Cardiac fibroblast (primary cell): Measurements from ENCODE around the gene NDUFC1.
A peak's percentile ranks its signal among the peaks of the same experiment; 100 is the strongest.

Experiments used
- DNase-seq, 2 donors: peaks; one replicate each; pipeline versions ENCODE4 v3.0.0 to v3.0.0-alpha.2; 2010; ENCODE audit warnings: low read depth in 2 of 2
- H3K4me3 ChIP-seq, 2 donors: replicated peaks in 1 of 2; 1 replicate in 1 of 2; 2 replicates in 1 of 2; pipeline ENCODE4 v1.5.1; 2011; ENCODE audit warnings: low read depth in 2 of 2, low read length in 2 of 2, mild to moderate bottlenecking in 2 of 2, moderate library complexity in 1 of 2
- TF ChIP-seq, protein P1 (sequence below): IDR thresholded peaks from one replicate; pipeline ENCODE4 v1.5.1; 2011; ENCODE audit warnings: low read depth, mild to moderate bottlenecking, low read length, inconsistent platforms

NDUFC1 gene

GRCh38 chr4:139253046-139253445 lies 49.2 kb downstream of the NDUFC1 start:
- no peak overlapping the region for H3K4me3 ChIP-seq
- TF ChIP-seq, protein P1, sequence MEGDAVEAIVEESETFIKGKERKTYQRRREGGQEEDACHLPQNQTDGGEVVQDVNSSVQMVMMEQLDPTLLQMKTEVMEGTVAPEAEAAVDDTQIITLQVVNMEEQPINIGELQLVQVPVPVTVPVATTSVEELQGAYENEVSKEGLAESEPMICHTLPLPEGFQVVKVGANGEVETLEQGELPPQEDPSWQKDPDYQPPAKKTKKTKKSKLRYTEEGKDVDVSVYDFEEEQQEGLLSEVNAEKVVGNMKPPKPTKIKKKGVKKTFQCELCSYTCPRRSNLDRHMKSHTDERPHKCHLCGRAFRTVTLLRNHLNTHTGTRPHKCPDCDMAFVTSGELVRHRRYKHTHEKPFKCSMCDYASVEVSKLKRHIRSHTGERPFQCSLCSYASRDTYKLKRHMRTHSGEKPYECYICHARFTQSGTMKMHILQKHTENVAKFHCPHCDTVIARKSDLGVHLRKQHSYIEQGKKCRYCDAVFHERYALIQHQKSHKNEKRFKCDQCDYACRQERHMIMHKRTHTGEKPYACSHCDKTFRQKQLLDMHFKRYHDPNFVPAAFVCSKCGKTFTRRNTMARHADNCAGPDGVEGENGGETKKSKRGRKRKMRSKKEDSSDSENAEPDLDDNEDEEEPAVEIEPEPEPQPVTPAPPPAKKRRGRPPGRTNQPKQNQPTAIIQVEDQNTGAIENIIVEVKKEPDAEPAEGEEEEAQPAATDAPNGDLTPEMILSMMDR: no peak
- no peak for DNase-seq

GRCh38 chr4:139247700-139248238 lies 54.5 kb downstream of the NDUFC1 start:
- TF ChIP-seq, protein P1: no peak
- peak in 1 of 2 donors; percentile 15 for DNase-seq
- H3K4me3 ChIP-seq: no peak overlapping the region

DNA sequence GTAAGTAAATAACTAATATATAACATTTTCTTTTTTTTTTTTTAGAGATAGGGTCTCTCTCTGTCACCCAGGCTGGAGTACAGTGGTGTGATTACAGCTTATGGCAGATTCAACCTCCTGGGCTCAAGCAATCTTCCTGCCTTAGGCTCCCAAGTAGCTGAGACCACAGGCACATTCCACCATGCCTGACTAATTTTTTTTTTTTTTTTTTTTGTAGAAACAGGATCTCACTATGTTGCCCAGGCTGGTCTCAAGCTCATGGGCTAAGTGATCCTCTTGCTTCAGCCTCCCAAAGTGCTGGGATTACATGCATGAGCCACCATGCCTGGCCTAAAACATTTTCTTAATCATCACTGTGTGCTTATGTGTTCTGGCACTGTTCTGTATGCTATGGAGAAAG lies 55.0 kb downstream of the NDUFC1 start:
- DNase-seq: peak in 1 of 2 donors; percentile 56
- H3K4me3 ChIP-seq: no peak overlapping the region
- TF ChIP-seq, protein P1: no peak

DNA sequence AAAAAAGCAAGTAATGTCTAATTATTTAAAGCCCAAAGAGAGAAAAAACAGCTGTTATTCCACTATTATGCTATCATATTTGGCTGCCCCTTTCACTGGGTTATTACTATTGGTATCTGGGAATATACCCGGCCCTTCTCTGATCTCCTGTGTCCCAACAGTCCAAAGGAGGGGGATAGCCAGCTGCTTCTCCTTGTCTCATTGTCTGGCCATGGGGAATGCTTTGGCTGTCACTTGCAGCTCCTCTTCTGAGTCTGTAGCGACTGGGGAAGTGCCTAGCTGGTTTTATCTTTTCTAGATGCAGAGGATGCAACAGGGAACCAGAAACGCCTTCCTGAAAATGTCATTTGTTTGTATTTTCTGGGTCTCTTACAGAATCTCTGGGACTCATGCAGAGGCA lies 56.1 kb downstream of the NDUFC1 start:
- H3K4me3 ChIP-seq: no peak overlapping the region
- DNase-seq: no peak
- TF ChIP-seq, protein P1: no peak

DNA sequence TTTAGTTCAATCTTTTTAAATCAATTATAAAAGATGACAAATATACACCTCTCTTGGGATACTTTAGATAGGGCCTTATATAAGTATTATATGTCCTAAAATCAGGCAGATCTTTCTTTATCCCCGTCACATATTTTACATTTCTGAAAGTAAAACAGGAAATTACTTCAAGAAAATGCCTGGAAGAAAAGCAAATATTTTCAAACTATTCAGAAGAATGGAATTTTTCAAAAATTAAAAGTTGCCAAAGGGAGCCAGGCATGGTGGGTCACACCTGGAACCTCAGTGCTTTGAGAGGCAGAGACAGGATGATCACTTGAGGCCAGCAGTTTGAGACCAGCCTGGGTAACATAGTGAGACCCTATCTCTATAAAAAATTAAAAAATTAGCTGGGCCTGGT lies 56.7 kb downstream of the NDUFC1 start:
- peak; percentile 40 to 71 for DNase-seq
- H3K4me3 ChIP-seq: no peak overlapping the region
- TF ChIP-seq, protein P1: no peak

- H3K4me3 ChIP-seq: no peak overlapping the region
- DNase-seq: peak; percentile 94 to 98
- TF ChIP-seq, protein P1: no peak
Measured at GRCh38 chr4:139243448-139244365, 58.6 kb downstream of the NDUFC1 start.
